Germinal center (tissue), 1 donor: ENCODE results near the gene UQCC5.

ENCODE experiments used
- DNase-seq: peaks from one replicate; pipeline ENCODE4 v3.0.0; 2012; ENCODE audit warnings: mixed read lengths, low spot score

UQCC5 gene

GRCh38 chr3:52504977-52505376 lies 31.4 kb upstream of the UQCC5 start:
- DNase-seq, result no peak

- no peak for DNase-seq
Observed at GRCh38 chr3:52506266-52506966, 30.0 kb upstream of the UQCC5 start.

GRCh38 chr3:52507359-52507758 lies 29.0 kb upstream of the UQCC5 start:
- no peak for DNase-seq

GRCh38 chr3:52509753-52510328 lies 26.6 kb upstream of the UQCC5 start:
- no peak for DNase-seq

- DNase-seq, result no peak
Observed at GRCh38 chr3:52511509-52511908, 24.9 kb upstream of the UQCC5 start.

DNA sequence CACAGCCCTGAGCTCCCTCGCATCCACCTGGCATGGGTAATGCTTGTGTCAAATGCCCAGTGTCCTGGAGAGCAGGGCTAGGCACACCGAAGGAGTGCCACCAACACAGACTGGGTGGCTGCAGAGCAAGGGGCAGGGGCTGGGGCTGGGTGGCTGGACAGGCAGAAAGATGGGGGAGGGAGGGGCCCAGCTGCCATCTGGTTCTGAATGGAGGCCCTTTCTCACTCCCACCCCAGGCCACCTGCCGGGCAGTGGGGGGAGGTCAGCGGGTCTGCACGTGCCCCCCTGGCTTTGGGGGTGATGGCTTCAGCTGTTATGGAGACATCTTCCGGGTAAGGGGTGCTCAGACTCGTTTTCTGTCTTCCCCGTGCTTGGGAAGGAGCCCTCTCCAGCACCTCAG lies 24.3 kb upstream of the UQCC5 start:
- no peak for DNase-seq

DNA sequence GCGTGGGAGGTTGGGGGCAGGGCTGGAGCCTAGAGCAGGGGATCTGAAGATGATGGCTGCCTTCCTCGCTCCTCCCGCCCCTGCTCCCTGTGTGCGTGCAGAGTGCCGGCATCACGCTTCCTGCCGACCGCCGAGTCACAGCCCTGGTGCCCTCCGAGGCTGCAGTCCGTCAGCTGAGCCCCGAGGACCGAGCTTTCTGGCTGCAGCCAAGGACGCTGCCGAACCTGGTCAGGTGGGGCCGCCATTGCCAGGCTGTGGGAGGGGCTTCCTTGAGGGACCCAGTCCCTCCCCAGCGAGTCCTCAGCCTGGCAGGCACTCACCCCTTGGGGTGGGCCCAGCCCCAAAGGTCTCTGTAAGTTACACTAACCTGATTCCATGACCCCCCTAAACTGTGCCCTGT lies 23.7 kb upstream of the UQCC5 start:
- no peak for DNase-seq

DNA sequence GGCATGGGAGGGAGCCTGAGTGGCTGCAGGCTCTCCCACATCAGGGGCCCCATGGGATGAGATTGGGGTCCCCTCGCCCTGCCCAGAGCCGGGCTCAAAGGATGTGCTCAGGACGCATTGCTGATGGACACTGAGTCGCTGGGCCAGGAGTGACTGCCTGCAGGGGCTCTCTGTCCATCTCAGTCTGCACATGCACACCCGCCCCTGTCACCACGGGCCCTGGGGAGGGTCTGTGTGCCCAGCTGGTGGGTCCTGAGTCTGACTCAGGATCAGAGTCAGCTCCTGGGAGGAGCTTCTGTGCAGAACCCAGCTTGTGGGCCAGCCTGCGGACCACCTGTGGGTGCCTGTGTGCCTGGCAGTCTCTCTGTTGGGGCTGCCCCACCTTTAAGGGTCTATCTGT lies 23.1 kb upstream of the UQCC5 start:
- DNase-seq, result no peak

GRCh38 chr3:52514576-52514975 lies 21.8 kb upstream of the UQCC5 start:
- DNase-seq, result no peak

DNA sequence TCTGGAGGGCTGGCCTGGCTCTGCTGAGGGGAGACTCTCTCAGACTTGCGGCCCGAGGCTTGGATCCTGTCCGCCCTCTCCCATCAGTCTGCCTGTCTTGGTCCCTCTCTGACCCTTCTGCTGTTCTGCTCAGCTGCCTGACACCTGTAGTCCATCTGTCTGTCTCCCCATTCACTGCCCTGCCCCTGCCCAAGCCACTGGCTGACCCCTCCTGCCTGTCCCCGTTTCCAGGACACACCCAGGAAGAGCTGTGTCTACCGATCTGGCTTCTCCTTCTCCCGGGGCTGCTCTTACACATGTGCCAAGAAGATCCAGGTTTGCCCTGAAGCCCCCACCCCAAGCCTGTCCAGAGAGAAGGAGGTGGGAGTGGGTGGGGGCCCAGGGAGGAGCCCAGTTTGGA lies 21.2 kb upstream of the UQCC5 start:
- no peak for DNase-seq

DNA sequence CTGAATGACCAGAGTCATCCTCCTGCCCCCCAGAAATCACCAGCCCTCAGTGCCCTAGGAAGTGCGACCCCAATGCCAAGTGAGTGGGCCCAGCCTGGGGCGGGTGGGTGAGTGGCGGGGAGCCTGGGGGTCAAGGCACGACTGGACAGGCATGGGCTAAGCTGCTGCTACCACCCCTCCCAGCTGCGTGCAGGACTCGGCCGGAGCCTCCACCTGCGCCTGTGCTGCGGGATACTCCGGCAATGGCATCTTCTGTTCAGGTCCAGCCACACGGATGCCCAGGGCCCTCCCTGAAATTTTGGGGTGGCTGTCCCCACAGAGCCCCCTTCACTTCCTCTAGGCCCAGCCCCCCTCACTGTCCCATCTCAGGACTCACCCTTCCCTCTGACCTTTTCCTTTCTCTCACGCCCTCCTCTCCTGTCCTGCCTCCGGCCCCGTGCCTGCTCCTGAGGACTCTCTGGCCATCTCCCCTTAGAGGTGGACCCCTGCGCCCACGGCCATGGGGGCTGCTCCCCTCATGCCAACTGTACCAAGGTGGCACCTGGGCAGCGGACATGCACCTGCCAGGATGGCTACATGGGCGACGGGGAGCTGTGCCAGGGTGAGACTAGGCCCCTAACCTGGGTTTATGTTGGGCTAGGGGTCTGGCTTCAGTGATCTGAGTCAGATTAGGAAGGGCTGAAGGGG lies 19.8 kb upstream of the UQCC5 start:
- no peak for DNase-seq

DNA sequence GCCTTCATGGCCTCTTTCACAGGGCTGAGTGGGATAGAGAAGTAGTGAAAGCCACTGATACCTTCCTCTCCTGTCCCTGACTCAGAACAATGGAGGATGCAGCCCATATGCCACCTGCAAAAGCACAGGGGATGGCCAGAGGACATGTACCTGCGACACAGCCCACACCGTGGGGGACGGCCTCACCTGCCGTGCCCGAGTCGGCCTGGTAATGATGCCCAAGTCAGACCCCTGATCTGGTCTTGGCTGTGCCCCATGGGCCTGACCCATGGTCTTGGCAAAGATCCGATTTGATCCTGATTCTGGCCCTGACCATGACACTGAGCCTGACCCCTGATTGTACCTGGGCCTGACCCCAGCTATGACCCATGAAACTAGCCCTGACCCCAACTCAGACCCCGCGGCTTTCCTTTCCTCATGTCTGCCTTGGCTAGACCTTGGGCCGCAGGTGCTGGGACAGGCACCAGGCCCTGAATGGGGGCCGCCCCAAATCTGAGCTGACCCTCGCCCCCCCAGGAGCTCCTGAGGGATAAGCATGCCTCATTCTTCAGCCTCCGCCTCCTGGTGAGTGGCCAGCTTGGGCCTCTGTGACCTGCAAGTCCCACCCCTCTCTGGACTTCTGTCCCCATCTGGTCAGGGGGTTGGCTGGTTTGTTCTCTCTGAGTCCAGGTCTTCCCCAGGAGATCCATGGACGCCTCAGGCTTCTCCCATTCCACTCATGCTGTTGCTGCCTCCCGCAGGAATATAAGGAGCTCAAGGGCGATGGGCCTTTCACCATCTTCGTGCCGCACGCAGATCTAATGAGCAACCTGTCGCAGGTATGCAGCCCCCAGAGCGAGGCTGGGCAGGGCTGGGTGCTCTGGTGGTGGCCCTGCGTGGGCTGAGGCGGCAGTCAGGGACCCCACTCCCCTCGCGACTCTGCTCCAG lies 18.3 kb upstream of the UQCC5 start:
- no peak for DNase-seq

DNA sequence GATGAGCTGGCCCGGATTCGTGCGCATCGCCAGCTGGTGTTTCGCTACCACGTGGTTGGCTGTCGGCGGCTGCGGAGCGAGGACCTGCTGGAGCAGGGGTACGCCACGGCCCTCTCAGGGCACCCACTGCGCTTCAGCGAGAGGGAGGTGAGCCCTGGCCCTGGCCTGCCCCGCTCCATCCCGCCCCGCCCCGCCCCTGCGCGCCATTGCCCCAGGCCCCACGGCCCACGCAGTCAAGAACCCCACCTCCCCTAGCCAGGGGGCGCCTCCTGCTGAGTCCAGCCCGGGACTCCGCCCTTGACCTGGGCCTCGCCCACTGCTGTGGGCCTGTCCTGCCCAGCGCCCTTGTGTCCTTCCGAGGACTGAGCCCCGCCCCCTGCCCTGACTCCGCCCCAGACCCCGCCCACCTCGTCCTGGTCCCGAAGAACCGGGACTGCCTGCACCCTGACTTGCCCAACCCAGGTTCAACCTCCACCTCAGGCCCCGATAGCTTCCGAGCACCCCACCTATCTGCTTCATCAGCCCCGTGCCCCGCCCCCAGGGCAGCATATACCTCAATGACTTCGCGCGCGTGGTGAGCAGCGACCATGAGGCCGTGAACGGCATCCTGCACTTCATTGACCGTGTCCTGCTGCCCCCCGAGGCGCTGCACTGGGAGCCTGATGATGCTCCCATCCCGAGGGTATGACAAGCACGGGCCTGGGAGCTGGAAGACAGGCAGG lies 17.5 kb upstream of the UQCC5 start:
- DNase-seq, result no peak

DNA sequence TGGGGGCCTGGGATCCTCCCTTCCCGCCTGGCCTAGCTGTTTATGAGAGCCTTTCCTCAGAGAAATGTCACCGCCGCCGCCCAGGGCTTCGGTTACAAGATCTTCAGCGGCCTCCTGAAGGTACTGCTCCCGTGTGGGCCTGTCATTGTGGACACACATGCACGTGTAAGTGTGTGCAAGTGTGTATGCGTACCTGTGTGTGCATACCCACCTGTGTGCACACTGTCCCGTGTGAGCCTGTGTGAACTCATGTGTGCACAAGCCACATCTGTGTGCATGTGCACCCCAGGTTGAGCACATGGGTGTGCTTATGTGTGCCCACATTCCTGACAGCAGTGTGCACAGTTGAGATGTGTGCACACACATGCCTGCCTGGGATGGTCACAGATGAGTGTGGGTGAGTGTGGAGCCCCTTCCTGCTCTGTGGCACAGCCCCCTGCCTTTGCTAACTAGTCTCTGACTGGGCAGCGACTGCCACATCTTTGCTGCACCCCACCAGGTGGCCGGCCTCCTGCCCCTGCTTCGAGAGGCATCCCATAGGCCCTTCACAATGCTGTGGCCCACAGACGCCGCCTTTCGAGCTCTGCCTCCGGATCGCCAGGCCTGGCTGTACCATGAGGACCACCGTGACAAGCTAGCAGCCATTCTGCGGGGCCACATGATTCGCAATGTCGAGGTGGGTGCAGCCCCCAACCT lies 16.8 kb upstream of the UQCC5 start:
- DNase-seq, result no peak

- no peak for DNase-seq
Observed at GRCh38 chr3:52520141-52520667, 16.2 kb upstream of the UQCC5 start.

- no peak for DNase-seq
Observed at GRCh38 chr3:52520716-52521487, 15.5 kb upstream of the UQCC5 start.

DNA sequence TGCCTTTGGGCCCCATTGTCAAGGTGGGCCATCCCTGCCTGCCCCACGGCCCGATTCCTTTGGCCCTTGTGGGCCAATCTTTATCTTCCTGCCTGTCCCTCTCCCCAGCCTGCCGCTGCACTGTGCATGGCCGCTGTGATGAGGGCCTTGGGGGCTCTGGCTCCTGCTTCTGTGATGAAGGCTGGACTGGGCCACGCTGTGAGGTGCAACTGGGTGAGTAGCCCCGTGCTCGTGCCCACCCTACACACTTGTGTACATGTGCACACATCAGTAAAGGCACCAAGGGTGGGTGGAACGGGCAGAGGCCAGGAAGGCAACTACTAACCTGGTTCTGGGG lies 14.9 kb upstream of the UQCC5 start:
- no peak for DNase-seq

- no peak for DNase-seq
Observed at GRCh38 chr3:52521881-52522650, 14.3 kb upstream of the UQCC5 start.

DNA sequence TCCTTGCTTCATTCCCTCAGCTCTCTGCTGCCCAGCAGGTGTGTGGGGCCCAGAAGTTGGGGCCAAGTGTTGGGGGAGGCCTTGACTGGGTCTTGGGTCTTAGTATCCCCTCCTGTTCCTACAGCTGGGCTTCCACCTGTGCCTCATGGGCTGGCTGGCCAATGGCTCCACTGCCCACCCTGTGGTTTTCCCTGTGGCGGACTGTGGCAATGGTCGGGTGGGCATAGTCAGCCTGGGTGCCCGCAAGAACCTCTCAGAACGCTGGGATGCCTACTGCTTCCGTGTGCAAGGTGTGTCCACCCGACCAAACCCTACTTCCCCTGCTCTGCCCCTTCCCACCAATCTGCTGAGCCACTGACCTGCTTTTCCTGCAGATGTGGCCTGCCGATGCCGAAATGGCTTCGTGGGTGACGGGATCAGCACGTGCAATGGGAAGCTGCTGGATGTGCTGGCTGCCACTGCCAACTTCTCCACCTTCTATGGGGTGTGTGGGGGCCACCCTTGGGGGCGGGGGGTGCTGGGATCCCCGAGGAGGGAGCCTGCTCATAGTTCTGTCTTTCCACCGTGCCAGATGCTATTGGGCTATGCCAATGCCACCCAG lies 13.7 kb upstream of the UQCC5 start:
- no peak for DNase-seq
